Fibroblast of lung (primary cell): ENCODE results near the gene DESI1.

Experiments
- EZH2 ChIP-seq: IDR thresholded peaks from 2 replicates; pipeline ENCODE4 v1.5.1; 2012; ENCODE audit warnings: low read length, control low read depth, mild to moderate bottlenecking; ENCODE audit errors: missing control alignments
- TF ChIP-seq, protein P1 (sequence below), 2 donors: IDR thresholded peaks in 1 of 2; conservative IDR thresholded peaks in 1 of 2; 1 replicate in 1 of 2; 2 replicates in 1 of 2; pipeline ENCODE4 v1.5.1; 2011 to 2012; ENCODE audit warnings: low read length in 2 of 2, control low read depth in 1 of 2, inconsistent platforms in 1 of 2, low read depth in 1 of 2, mild to moderate bottlenecking in 1 of 2

DNA sequence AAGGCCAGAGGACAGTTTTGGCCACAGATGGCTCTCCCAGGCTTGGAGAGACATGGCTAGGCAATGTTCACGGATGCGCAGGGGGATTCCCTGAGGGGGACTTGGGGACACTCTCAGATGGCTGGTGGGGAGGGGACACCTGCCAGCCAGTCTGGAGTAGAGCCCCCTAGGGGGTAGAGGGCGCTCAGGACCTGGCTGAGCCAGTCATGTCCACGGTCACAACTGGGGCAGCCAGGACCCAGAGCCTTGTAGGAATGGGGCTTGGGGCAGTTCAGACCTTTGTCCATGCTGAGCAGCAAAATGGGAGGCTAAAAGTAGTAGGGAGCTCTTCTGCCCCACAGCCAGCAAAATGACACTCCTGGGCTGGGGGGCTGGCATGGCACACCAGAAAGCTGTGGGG, 58.4 kb downstream of the DESI1 start:
- TF ChIP-seq, protein P1, sequence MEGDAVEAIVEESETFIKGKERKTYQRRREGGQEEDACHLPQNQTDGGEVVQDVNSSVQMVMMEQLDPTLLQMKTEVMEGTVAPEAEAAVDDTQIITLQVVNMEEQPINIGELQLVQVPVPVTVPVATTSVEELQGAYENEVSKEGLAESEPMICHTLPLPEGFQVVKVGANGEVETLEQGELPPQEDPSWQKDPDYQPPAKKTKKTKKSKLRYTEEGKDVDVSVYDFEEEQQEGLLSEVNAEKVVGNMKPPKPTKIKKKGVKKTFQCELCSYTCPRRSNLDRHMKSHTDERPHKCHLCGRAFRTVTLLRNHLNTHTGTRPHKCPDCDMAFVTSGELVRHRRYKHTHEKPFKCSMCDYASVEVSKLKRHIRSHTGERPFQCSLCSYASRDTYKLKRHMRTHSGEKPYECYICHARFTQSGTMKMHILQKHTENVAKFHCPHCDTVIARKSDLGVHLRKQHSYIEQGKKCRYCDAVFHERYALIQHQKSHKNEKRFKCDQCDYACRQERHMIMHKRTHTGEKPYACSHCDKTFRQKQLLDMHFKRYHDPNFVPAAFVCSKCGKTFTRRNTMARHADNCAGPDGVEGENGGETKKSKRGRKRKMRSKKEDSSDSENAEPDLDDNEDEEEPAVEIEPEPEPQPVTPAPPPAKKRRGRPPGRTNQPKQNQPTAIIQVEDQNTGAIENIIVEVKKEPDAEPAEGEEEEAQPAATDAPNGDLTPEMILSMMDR (conservative IDR thresholded peaks at IDR 0.05 in 1 of 2, IDR thresholded peaks at IDR 0.05 in 1 of 2; ENCODE audit: low read depth in 1 of 2, low read length in 2 of 2) = no peak
- no peak for TF ChIP-seq EZH2
